CD4-positive, alpha-beta T cell treated with Interleukin-15 for 1 hour (primary cell): ENCODE results near the gene HRNR.

Experiments
- DNase-seq: peaks from one replicate; pipeline ENCODE4 v3.0.0-alpha.2; 2020

HRNR gene

DNA sequence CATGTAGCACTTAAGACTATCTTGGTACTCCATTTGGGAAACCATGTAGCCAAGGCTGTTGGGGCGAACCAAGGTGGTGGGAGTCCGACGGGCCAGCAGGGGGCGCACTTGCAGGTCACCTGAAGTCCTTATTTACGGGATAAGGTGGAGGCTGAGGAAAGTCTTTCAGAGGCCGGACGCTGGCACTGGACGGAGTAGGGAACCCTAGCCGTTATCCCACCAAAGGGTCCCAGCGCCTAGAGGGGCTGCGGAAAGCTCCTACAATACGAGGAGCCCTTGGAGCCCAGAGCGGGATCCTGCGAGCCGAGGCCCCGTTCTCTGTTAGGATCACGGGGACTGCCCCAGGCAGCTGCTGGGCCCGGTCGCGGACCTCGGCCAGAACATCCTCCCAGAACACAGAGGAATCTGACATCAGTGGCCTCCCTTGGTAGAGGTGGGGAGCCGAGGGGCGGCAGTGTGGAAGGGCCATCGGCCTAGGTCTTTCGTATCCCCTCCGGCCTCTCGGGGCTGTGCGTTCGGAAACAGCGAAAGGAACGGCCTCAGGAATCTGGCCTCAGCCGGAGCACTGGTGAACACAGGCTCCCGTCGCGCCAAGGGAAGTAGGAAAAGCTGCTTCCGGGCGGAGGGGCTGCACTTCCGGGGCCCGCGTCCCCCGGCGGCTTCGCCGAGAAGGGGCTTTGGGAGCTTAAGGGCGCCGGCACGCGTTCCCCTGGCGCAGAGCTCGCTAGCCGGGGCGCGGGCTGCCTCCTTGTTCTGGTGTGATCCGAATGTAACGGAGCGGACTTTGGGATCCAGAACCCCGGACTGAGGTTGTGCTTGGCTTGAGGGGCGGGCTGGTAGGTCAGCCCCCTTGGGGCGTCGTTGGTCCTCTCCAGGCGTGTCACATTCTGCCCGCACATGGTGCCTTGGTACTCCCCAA is 35.1 kb downstream of the HRNR start:
- DNase-seq = peak; percentile 70

DNA sequence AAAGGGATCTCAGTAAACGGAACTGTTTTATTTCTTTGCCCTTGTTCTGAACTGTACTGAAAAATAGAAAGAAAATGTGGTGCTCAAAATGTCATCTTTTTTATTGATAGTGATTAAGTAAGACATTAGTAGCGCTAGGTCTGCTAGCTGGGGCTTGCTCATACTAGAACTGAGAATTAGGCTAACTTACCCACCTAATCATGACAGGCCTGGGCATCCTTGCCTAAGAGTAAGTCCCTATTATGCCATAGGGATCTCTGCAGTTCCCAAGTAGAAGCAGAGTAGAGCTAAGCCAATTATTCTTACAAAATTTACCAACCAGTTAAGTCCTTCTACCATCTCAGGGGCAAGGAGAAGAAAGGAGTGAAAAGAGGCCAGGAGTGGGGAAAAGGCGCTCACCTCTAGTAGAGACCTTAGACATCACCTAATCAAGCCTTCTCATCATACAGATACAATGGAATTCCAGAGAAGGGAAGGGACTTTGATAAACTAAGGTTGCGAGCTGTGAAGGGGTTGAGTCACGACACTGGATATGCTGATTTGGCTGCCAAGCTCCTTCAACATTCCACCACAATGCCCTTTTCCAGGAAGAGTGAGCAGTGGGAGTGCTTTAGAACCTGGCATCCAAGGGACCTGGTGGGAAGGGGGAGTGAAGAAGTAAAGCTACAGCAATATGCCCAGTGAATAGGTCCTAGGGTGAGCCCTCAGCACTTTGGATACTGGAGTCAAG is 37.3 kb downstream of the HRNR start:
- DNase-seq = no peak

- peak; percentile 39 for DNase-seq
Observed at GRCh38 chr1:152185544-152186391, 38.2 kb downstream of the HRNR start.

DNA sequence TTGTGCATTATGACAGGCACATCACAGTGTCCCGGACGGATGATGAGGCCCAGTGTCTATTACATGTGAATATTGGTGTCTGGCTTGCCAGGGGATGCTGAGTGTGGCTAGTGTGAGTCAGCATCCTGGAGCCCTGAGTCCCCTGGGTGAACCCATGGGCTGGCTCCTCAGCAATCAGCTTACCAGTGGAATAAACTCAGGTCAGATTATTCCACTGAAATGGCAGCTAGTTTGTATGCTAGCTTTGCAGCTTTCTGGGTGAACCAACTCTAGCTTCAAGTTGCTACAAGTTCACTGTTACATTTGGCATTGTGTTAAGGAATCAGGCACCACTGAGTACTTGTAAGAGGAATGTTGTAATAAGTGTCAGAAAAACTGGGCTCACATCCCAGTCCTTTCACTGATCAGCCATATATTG is 41.0 kb downstream of the HRNR start:
- no peak for DNase-seq

DNA sequence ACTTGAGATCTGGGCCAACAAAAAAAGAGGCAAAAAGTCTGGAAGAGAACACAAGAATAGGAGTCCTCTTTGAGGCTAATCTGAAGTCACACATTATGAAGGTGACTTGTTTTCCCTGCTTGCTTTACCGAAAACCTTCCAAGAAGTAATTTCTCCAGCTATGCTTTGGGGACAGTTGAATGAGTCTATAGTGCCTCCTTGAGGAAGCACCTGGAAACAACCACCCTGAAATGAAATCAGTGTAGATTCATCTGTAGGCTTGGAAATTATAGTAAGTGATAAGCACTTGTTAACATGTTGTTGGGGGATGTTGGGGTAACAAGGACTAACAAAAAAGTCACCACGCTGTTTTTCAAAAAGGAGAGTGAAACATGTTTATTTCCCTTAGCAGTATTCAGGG is 41.6 kb downstream of the HRNR start:
- no peak for DNase-seq

DNA sequence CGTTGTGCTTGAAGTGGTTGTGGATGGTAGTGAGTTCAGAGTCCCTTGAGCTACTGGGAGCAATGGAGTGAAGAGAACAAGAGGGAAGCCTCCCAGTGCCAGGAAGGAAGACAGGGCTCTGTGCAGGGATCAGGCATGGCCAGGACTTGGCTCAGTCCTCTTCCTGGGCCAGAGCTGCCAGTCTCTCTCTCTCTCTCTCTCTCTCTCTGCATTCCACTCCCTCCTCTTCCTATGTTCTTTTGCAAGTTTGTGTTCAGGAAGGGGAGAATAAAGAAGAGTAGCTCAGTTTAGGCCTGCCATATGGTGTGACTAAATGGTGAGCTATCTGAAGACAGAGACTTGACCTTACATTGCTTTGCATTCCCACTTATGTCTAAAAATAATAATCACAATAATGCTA is 44.4 kb downstream of the HRNR start:
- DNase-seq = no peak

DNA sequence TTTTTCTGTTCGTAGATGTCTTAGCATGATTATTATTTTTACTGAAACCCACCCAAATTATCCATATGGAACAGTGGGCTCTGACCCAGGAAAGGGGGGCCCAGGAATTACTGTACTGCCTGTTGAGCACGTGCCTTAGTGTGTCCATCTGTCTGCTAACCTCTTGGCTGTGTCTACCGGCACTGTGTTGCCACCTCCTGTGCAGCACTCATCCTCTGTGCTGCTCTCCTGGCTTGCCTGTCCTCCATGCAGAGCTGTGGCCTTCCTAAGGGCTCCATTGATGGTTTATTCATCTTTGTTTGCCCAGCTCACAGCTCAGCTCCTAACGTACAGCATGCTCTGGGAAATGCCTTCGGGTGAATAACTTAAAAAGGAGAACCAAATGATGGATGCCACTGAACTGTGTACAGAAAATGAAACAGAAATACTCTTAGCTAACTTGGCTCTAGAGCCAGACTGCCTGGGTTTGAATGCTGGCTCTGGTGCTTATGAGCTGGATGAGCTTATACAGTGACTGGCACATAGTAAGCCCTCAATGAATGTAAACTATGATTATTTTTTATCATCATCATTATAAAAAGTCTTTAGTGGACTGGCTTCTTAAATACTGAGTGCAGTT is 53.6 kb downstream of the HRNR start:
- DNase-seq = no peak

DNA sequence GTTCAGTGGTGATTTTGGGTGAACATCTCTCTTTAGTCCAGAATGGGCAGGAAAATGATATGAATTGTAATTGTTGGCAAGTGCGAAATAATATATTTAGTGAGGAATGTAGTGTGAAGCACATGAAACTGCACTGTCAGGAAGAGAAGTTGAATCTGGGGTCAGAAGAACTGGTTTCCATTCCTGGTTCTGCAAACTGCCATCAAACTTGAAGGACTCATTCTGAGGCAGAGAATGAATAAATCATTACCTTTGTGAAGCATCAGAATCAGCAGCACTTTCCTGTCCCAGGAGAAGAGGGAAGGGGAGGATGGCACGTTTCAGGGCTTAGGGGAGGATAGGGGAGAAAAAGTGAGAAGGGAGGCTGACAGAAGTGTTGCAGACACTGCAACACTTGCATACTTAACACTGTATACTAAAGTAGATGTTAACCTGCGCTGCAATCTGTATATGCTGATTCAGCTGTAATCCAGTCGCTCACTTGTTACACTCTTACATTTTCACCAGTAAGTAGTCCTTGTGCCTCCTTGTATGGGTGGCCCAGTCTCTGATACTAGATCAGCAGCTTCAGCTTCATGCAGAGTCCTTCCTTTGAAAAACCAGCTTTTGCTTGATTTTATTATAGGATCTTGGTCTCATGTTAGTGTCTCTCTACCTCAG is 54.5 kb downstream of the HRNR start:
- no peak for DNase-seq

DNA sequence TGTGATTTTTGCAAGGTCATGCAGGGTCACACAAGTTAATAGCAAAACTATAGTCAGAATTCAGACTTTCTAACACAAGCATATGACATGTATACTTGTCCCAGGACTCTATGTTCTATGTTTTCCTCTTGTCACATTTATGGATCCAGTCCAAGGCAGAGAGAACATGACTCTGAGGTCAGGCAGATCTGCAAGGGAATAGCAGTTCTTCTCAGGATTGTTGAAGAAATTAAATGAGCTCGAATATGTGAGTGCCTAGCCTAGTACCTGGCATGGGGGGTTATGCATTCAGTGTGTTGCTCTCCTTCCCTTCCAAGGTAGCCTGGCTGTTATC is 55.5 kb downstream of the HRNR start:
- no peak for DNase-seq

DNA sequence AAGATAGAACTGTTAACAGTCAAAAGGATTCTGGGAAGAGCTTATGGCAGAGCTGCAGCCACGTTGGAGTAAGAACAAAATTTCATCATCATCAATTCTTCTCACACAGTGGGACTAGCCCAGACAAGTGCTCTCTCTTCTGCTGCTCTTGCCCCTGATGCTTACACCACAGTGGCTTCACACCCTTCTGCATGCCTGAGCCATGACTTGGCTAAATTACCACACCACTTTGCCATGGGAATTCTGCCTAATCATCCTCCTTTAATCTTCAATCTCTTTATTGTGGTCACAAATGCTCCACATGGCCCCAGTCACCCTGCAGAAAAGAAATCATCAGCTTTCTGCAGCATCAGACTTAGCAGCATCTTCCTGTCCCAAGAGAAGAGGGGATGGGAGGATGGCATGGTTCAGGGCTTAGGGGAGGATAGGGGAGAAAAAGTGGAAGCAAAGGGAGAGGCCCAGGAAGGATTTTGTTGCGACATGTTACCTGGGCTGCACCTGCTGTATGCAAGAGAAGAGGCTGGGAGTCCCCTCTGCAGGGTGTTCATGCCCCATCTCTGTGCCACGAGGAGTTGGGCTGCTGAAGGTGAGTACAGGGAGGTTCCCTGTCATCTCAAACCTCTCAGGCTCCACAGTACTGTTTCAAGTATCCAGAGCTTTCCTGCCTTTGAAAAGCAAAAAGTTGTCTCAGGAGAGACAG is 56.0 kb downstream of the HRNR start:
- no peak for DNase-seq

GRCh38 chr1:152166966-152167365 is 57.0 kb downstream of the HRNR start:
- no peak for DNase-seq

- DNase-seq = no peak
Observed at GRCh38 chr1:152165286-152166077, 58.5 kb downstream of the HRNR start.

- no peak for DNase-seq
Observed at GRCh38 chr1:152164517-152165136, 59.4 kb downstream of the HRNR start.

DNA sequence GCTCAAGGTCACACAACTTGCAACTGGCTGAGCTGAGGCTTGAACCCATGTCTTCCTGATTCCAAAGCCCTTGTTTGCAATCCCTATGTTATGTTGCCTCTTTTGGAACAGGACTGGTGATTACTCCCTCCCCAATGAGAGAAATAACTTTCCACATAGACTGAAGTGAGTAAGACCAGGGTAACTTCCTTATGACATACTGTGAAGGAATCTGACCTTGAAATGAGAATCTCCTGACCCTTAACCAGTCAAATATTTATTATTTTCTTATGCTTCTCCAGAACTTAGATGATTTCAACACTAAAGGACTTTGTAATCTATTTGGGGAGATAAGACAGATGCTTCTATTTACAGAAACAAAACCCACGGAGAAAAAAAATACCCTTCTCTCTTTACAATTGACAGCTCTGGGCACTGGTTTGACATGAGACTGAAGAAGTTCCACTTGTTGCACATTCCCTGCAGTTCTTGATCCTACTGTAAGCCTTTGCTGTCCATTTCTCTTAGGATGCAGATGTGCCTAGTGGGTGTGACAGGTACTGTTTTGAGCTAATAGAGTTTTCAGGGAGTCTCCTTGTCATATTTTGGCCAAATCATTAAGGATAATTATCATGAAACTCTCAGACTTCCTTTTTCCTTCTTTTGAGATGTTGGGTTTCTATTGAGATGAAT is 61.1 kb downstream of the HRNR start:
- DNase-seq = no peak
